GM19351 (cell line): ENCODE data around the gene APEH.

Experiments used
- ATAC-seq: cut with Tn5 transposase; IDR thresholded peaks from one replicate; pipeline ENCODE4 v1.9.1; 2021; ENCODE audit warnings: mild to moderate bottlenecking, moderate library complexity; ENCODE audit not compliant: unreplicated experiment

Gene APEH

GRCh38 chr3:49723628-49724551 lies 49.7 kb downstream of the APEH start, which contains the start of gene GMPPB:
TSS of gene GMPPB (minus strand) at chr3:49723951. CDS start at chr3:49723726, 225 bp downstream.
- peak; percentile 74 for ATAC-seq

- ATAC-seq, result no peak
Measured at GRCh38 chr3:49724586-49724985, 50.4 kb downstream of the APEH start.

- no peak for ATAC-seq
Measured at GRCh38 chr3:49725906-49726681, 51.9 kb downstream of the APEH start.

- no peak for ATAC-seq
Measured at GRCh38 chr3:49727154-49727923, 53.2 kb downstream of the APEH start.

GRCh38 chr3:49727924-49728361 lies 53.8 kb downstream of the APEH start:
- ATAC-seq, result no peak

- no peak for ATAC-seq
Measured at GRCh38 chr3:49729966-49730609, 55.9 kb downstream of the APEH start.

- ATAC-seq, result no peak
Measured at GRCh38 chr3:49732597-49732996, 58.4 kb downstream of the APEH start.

- no peak for ATAC-seq
Measured at GRCh38 chr3:49733551-49733950, 59.4 kb downstream of the APEH start.
